ENCODE data around the gene NRXN2.

The NRXN2 gene

DNA sequence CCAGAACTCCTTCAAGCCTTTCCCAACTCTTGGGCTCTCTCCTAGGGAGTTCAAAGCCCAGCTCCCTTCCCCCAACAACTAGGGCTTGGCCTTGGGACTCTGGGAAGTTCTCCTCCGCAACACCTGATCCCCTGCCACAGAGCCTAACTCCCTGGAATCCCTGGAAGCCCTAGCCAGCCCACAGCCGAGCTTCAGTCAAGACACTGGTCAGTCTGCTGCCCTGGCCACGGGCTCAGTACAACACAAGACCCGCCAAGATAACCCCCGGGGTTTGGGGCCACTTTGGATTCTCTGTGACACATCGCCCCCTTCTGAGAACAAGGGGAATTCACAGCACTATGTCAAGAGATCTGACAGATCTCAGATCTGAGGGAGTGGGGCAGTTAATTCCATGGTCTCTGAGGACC lies 73.7 kb downstream of the NRXN2 start:
- no peak for DNase-seq (ENCODE audit: low read depth, low spot score)

DNA sequence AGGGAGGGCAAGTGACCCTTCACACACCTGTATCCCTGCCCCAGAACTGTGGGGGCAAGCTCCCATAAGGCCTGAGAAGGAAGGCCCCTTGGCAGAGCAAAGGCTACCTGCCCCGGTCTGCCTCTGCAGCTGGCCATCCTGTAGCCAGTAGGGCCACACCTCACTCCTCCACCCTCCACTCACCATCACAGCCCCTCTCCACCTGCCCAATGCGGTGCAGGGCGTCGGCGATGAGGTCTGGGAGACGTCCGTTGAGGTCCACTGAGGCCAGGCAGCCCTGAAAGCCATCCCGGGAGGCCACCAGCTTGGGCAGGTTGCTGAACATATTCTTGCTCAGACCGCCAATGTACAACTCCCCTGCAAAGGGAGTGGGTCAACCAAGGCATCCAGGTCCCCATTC lies 74.4 kb downstream of the NRXN2 start:
- DNase-seq (ENCODE audit: low read depth, low spot score): no peak

DNA sequence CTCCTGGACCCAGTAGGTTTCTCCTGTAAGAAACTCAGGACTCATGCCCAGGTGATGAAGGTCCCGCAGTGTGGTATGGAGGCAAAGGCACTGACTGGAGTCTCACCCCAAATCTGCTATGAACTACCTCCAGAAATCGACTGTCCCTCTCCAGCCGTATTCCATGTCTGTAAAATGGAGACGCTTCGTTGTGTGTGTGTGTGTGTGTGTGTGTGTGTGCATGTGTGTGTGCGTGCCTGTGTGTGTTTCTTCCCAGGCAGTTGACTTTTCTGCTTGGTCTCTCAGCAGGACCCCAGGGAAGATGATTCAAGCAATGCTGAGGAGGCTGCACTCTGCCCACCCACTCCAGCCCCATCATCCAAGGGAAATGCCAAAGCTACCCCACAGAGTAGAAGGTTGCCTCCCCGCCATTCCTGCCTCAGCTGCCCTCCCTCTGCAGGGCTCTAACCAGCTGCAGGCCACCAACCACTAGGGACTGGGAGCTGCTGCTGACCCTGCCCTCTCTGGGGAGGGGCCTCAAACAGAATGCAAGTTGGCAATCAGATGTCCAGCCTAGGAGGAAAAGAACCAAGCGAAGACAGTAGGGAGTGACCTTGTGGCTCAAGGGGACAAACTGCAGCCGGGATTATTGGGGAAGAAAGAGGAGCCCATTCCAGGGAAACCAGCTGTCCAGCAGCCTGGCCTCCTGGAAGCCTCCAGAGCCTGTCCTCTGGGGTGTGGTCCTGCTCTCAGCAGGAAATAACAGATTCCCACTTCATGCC lies 75.8 kb downstream of the NRXN2 start:
- DNase-seq (ENCODE audit: low read depth, low spot score): no peak

DNA sequence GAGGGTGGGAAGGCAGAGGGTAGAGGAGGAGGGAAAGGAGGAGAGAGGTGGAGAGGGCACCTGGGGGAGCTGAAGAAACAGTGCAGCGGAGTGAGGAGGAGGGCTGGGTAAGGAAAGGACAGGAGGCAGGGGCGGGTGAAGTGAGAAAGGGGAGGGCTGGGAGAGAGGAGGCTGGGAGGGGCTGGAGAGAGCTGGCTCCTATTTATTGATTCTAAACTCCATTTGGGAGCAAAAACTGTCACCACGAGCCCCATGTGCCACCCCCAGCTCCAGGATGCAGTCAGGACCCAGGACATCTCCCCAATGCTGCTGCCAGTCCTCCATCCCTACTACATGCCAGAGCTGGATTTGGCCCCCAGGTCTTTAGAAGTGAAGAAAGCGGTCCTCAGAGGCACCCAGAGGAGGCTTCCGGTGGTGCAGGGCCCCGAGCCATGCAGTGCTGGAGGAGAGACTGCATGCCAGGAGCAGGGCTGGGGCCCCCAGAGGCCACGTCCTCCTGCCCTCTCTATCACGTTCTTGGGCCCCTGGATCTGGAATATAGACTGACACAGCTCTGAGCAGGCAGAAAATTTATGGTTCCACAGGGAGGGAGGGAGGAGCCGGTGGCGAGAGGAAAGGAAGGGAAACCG lies 78.2 kb downstream of the NRXN2 start:
- DNase-seq (ENCODE audit: low read depth, low spot score): no peak

GRCh38 chr11:64643920-64644646 lies 78.9 kb downstream of the NRXN2 start:
- DNase-seq (ENCODE audit: low read depth, low spot score): no peak

DNA sequence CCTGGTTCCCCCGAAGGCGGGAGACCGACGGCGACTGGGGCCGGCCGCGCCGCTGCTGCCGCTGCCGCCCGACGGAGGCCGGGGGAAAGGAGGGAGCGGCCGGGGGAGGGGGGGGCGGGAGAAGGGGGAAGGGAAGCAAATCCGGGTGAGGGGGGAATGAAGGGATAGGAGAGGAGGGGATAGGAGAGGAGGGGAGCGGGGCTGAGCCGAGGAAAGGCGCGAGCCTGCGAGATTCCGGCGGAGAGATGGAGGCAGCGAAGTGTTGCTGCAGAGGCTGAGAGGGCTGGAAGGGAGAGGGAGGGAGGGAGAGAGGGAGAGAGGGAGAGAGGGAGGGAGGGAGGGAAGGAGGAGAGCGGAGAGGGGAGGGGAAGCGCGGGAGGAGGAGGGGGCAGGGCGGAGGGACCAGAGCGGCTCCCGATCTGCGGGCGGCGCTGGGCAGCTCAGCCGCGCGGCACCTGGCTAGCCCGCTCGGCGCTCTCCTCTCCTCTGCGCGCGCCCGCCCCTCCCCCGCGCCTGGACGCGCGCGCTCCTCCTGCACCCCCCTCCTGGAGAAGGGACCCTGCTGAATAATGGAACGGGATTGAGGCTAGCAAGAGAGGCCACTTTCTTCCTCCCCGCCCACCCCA lies 79.6 kb downstream of the NRXN2 start:
- no peak for DNase-seq (ENCODE audit: low read depth, low spot score)

GRCh38 chr11:64642871-64643255 lies 80.1 kb downstream of the NRXN2 start:
- no peak for DNase-seq (ENCODE audit: low read depth, low spot score)

DNA sequence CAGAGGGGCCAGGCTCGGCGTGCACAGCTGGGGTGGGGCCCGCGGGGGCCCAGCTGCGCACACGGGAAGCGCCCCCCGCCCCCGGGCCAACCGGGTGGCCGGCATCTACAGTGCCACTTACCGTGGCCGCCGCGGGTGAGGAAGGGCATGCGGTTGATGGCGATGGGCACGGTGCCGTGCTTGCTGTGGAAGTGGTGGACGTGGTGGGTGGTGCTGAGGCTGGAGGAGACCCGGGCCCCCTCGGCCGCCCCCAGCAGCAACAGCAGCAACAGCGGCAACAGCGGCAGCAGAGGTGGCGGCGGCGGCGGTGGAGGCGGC lies 80.6 kb downstream of the NRXN2 start:
- no peak for DNase-seq (ENCODE audit: low read depth, low spot score)

- DNase-seq (ENCODE audit: low read depth, low spot score): no peak
Measured at GRCh38 chr11:64641596-64642417, 81.2 kb downstream of the NRXN2 start.

- no peak for DNase-seq (ENCODE audit: low read depth, low spot score)
Measured at GRCh38 chr11:64639885-64640284, 83.1 kb downstream of the NRXN2 start.

DNA sequence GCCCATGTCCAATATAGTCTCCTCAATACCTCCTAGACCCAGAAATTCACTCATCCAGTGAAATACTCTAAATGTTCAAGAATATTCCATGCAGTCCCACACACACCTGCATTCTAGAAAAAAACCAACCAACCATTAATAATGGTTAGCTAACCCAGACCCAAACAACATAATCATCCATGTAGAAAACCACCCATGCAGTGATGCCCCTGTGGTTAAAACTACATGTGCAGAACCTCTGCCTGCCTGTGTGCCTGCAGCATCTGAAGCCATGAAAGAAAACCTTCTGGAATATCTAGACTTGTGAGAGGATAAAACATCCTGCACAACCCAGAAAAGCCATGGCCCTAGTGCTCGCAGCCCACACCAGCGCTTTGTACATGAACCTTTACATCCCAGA lies 84.2 kb downstream of the NRXN2 start:
- DNase-seq (ENCODE audit: low read depth, low spot score): no peak

DNA sequence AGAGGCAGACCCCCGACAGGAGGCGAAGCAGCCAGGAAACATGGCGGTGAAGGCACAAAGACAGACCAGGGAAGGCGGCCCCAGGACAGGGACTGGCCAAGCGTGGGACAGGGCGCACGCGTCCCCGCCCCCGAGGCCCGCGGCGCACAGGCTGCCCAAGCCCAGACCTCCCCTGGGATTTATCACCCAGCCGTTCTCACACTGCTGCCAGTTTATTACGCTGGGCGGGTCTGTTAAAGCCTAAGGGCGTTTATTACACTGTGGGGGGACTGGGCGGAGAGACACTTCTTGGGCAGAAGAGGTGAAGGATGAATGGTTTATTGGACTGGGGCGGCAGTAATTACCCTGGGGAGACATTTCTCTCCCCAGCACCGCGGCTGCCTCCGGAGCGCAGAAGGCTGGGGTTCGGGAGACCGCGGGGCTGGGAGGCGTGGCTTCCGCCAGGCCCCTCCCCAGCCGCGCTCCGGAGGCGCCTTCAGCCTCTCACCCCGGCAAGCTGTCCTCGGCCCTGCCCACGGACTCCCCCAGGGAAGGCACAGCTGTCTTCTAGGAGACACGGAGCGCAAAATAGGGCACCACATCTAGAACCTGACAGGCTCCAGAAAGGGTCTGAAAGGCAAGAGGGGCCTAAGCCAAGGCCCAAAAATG lies 84.9 kb downstream of the NRXN2 start:
- DNase-seq (ENCODE audit: low read depth, low spot score): no peak

- DNase-seq (ENCODE audit: low read depth, low spot score): no peak
Measured at GRCh38 chr11:64637334-64638017, 85.5 kb downstream of the NRXN2 start.

DNA sequence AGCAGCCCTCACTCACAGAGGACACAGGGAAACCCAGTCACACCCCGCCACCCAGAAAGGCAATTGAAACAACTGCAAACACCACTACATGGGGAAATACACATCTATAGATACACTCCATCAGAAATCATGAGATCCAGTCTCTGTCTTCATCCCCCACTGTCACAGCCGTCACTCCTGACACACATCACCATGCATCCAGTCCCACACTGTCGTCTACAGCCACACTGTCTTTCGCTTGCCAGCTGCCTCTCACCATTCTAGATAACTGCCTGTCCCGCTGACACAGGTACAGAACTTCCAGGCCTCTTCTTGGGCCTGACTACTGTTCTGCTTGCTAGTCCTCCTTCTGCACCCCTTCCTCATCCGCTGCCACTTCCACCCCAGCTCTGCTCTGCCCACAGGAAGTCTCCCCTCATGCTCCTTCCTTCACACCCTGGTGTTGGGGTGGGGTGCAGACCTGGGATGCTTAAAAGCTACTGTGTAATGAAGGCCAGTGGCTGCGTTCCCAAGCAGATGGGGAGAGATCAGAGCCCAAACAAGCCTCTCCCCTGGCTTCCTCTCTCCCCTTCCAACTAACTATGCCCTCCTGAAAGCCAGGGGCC lies 89.3 kb downstream of the NRXN2 start:
- DNase-seq (ENCODE audit: low read depth, low spot score): no peak

DNA sequence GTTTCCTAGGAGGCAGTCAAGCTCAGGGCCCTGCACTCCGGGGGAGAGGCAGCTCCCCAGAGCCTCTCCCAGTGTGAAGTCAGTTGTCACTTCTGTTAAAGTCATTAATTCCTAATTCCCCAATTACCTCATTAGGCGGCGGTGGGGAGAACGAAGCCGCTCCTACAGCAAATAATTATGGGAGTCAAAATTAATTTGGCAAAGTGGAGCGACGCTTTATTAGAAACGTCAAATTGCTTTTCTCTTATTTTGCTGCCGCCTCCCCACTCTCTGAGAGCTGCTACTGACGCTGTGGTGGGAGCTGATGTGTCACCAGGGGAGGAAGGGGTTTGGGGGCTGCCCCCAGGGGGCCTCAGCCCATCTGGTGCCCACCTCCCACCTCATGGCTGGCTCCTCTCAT lies 90.3 kb downstream of the NRXN2 start:
- no peak for DNase-seq (ENCODE audit: low read depth, low spot score)

- DNase-seq (ENCODE audit: low read depth, low spot score): no peak
Measured at GRCh38 chr11:64632237-64632636, 90.8 kb downstream of the NRXN2 start.

DNA sequence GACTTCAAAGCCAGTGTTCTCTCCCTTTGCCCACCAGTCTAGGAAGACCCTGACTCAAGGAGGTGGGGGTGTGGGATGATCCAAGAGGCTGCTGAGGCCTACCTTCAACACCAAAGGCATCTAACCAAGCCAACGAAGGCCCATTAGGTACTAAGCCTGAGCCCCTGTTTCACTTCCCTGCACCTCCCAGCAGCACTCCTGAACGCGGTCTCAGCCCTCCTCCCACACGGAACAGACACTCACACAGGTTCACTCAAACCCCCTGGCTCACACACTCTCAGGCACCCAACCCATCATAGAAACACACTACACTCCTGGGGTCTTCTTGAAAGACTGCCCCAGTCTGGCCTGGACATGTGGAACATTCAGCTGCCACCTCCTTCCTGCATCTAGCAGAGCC lies 91.3 kb downstream of the NRXN2 start:
- DNase-seq (ENCODE audit: low read depth, low spot score): no peak

DNA sequence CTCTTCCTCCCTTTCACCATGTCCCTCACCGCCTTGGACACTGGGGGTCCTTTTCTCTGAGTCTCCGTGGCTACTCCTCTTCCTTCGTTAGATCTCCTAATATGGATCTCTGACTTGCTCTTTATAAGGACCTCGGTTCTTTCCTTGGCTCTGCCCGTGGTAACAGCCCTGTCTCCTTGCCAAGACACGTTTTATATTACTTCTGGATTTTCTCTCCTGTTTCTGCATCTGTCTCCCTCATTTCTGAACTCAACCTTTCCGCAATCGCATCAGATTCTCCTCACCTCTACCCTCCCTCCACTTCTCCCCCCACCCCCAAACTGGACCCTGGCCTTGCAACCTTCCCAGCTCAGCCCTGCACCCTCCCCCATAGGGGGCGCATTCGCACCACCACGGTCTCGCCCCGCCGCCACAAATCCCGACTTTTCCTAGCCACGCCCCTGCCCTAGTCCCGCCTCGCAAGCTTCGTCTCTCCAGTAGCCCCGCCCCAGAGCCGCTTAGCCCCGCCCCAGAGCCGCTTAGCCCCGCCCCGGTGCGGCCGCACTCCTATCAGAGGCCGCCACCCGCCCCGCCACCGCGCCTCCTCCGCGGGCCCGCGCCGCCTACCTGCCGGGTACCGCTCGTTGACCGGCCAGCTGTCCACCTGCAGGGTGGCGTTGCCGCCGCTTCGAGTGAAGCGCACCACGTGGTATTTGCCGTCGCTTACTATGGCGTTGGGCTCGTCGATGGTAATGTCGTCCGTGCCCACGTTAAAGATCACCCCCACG lies 93.0 kb downstream of the NRXN2 start:
- DNase-seq (ENCODE audit: low read depth, low spot score): no peak

DNA sequence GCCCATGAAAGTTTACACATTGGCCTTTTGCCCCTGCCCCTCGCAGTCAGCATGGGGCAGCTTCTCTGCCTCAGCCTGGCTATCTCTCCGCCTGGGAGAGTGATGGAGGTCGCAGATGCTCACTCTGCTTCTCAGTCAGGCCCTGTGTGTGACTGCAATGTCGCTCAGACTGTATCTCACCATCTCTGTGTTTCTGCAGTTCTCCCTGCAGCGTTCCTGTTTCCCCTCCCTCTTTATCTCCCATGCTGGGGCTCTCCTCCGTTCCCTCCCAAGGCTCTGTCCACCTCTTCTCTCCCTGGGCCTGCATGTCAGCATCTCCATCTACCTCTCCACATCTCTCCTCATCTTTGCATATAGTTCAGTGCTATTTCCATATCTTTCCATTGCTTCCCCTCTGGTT lies 93.9 kb downstream of the NRXN2 start:
- no peak for DNase-seq (ENCODE audit: low read depth, low spot score)

Measured in smooth muscle cell of the brain vasculature (primary cell).